ENCODE data around the gene PAXIP1.

Gene PAXIP1

DNA sequence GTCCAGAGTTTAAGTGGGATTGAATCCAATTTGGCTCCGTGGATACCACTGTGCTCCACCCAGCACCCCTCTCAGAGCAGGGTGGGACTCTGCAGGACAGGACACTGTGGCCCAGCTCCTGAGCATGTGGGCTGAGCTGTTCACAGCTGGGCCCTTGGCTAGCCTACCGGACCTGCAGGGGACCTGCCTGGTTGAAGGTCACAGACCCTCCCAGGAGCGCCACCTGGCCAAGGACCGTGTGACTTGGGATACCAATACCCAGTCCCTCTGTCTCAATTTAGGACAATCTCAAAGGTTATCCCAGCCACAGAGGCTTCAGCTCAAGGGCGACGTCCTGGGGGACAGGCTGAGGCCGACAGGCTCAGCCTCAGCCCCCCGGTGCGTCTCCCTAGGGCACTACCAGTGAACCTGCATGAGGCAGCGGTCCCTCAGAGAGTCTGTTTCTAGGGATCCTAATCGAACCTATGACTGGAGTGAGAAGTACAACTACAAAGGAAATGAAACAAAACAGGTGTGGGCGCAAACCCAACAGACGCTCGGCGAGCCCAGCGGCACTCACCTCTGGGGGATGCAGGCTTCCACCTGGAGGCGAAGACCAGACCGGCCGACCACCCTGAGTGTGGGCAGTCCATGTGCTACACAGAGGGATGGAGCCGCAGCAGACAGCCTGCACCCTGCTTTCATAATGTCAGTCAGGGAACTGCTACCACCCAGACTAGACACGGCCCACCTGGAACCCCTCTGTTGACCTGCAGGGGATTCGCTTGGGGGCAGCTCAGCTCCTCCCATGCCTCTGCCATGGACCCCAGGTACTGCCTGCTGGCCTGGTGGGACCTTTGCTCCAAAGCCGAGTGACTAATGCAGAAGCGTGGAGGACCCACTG is 103.7 kb downstream of the PAXIP1 start:
- TF ChIP-seq POLR2A (IDR thresholded peaks at IDR 0.05; ENCODE audit: low read depth, low read length) (no peak), TAF1 (IDR thresholded peaks at IDR 0.05; ENCODE audit: borderline replicate concordance, low read depth, low read length) (no peak), POLR2AphosphoS5 (IDR thresholded peaks at IDR 0.05; ENCODE audit: low read depth, low read length) (no peak)
- FAIRE-seq (no peak), DNase-seq (ENCODE audit: insufficient read length) (no peak)

DNA sequence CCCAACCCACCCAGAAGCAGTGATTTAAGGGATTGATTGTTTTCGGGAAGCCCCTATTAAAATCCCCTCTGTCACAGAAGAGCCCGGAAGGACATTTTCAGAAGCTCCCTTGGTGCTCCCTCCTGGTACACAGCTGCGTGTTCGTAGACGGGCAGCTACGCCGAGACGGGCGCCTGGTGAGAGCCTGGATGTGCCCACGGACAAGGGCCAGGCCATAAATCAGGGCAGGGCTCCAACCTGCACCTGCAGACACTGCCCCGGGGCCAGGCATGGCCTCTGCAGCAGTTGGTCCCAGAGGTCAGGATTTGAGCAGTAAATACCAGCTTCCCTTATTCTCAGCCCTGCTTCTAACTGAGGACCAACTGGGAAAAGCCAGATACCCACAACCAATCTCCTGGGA is 106.8 kb downstream of the PAXIP1 start:
- TF ChIP-seq TAF1 (IDR thresholded peaks at IDR 0.05; ENCODE audit: borderline replicate concordance, low read depth, low read length) (no peak), POLR2AphosphoS5 (IDR thresholded peaks at IDR 0.05; ENCODE audit: low read depth, low read length) (no peak)
- FAIRE-seq (no peak), DNase-seq (ENCODE audit: insufficient read length) (no peak)
